HEK293 (cell line): ENCODE results near the gene SERPINB4.

ENCODE experiments used
- HOXA7 ChIP-seq: sonication (generic); formaldehyde crosslinking; IDR thresholded peaks from 2 replicates; pipeline ENCODE4 v1.8.1; 2022; ENCODE audit warnings: missing genetic modification reagents, borderline replicate concordance
- ZBTB8A ChIP-seq: fragments of 450-650 bp; formaldehyde crosslinking; IDR thresholded peaks from 2 replicates; pipeline ENCODE4 v1.5.1; 2016; ENCODE audit warnings: missing biosample characterization, missing genetic modification characterization
- ZNF10 ChIP-seq: fragments of 450-650 bp; formaldehyde crosslinking; IDR thresholded peaks from 2 replicates; pipeline ENCODE4 v1.5.1; 2017; ENCODE audit warnings: missing biosample characterization, missing genetic modification characterization
- ZNF26 ChIP-seq: fragments of 450-650 bp; formaldehyde crosslinking; IDR thresholded peaks from 2 replicates; pipeline ENCODE4 v1.5.1; 2016; ENCODE audit warnings: missing biosample characterization, missing genetic modification characterization
- ZNF423 ChIP-seq: fragments of 450-650 bp; formaldehyde crosslinking; IDR thresholded peaks from 2 replicates; pipeline ENCODE4 v1.5.1; 2016; ENCODE audit warnings: missing biosample characterization, missing genetic modification characterization
- ZNF501 ChIP-seq: fragments of 450-650 bp; formaldehyde crosslinking; IDR thresholded peaks from 2 replicates; pipeline ENCODE4 v1.5.1; 2016; ENCODE audit warnings: missing biosample characterization, missing genetic modification characterization
- ZNF560 ChIP-seq: fragments of 450-650 bp; formaldehyde crosslinking; IDR thresholded peaks from 2 replicates; pipeline ENCODE4 v1.5.1; 2017; ENCODE audit warnings: missing biosample characterization, missing genetic modification characterization, borderline replicate concordance
- ZNF596 ChIP-seq: fragments of 450-650 bp; IDR thresholded peaks from 2 replicates; pipeline ENCODE4 v1.5.0; 2018; ENCODE audit warnings: missing biosample characterization, mild to moderate bottlenecking, missing genetic modification characterization, moderate library complexity
- ZNF776 ChIP-seq: fragments of 450-650 bp; formaldehyde crosslinking; IDR thresholded peaks from 2 replicates; pipeline ENCODE4 v1.5.0; 2017; ENCODE audit warnings: missing biosample characterization, missing genetic modification characterization, borderline replicate concordance
- ZSCAN18 ChIP-seq: fragments of 450-650 bp; formaldehyde crosslinking; IDR thresholded peaks from 2 replicates; pipeline ENCODE4 v1.5.1; 2016; ENCODE audit warnings: missing biosample characterization, missing genetic modification characterization
- TF ChIP-seq, protein P1 (sequence below): fragments of 450-650 bp; formaldehyde crosslinking; IDR thresholded peaks from 2 replicates; pipeline ENCODE4 v1.5.1; 2016; ENCODE audit warnings: missing biosample characterization, missing genetic modification characterization

GRCh38 chr18:63664571-63664970 lies 20.5 kb upstream of the SERPINB4 start:
- TF ChIP-seq ZNF501 (tag by site-specific recombination), result no peak
- no peak for TF ChIP-seq HOXA7 (CRISPR knock-in tag)
- TF ChIP-seq ZNF776 (tag by site-specific recombination), result no peak
- TF ChIP-seq, protein P1, sequence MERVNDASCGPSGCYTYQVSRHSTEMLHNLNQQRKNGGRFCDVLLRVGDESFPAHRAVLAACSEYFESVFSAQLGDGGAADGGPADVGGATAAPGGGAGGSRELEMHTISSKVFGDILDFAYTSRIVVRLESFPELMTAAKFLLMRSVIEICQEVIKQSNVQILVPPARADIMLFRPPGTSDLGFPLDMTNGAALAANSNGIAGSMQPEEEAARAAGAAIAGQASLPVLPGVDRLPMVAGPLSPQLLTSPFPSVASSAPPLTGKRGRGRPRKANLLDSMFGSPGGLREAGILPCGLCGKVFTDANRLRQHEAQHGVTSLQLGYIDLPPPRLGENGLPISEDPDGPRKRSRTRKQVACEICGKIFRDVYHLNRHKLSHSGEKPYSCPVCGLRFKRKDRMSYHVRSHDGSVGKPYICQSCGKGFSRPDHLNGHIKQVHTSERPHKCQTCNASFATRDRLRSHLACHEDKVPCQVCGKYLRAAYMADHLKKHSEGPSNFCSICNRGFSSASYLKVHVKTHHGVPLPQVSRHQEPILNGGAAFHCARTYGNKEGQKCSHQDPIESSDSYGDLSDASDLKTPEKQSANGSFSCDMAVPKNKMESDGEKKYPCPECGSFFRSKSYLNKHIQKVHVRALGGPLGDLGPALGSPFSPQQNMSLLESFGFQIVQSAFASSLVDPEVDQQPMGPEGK (tag by site-specific recombination), result no peak
- TF ChIP-seq ZNF10 (tag by site-specific recombination), result no peak
- no peak for TF ChIP-seq ZSCAN18 (tag by site-specific recombination)
- TF ChIP-seq ZNF560 (tag by site-specific recombination), result no peak
- TF ChIP-seq ZBTB8A (tag by site-specific recombination), result no peak
- no peak for TF ChIP-seq ZNF26
- TF ChIP-seq ZNF423, result no peak
- TF ChIP-seq ZNF596 (tag by site-specific recombination), result no peak
